ENCODE results near the gene SLC50A1. TPM values are rescaled to one million over a fixed set of nuclear protein-coding genes. Genes with fewer than 3 reads are reported as not detected.
A peak's percentile ranks its signal among the peaks of the same experiment; 100 is the strongest.

The SLC50A1 gene
- total RNA-seq, 2 donors from 2014 or later: 25.1 to 29.8 TPM

DNA sequence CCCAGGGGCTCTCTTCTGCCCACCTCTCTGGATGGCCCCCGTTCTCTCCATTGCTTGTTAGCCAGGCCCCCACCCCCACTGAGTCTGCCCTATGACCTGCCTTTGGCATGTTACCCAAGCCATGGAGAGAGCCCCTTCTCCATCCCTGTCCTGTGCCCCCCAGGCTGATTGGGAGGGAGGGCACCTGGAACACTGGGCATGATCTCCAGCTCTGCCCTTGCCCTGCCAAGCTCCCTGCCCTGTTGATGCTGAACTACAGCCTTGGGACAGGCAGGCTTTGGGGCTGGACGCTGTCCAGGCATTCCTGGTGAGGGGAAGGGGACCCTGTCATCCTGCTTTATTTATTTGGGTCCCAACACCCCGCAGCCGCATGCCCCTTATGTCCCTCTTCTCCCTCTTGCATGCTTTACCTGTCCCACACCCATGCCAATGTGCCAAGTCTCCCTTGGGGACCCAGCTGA lies 48.7 kb downstream of the SLC50A1 start:
- H3K36me3 ChIP-seq (ENCODE audit: control insufficient read depth, insufficient read depth, low read length): peaks cover 4% of the 10 kb centered on the region

DNA sequence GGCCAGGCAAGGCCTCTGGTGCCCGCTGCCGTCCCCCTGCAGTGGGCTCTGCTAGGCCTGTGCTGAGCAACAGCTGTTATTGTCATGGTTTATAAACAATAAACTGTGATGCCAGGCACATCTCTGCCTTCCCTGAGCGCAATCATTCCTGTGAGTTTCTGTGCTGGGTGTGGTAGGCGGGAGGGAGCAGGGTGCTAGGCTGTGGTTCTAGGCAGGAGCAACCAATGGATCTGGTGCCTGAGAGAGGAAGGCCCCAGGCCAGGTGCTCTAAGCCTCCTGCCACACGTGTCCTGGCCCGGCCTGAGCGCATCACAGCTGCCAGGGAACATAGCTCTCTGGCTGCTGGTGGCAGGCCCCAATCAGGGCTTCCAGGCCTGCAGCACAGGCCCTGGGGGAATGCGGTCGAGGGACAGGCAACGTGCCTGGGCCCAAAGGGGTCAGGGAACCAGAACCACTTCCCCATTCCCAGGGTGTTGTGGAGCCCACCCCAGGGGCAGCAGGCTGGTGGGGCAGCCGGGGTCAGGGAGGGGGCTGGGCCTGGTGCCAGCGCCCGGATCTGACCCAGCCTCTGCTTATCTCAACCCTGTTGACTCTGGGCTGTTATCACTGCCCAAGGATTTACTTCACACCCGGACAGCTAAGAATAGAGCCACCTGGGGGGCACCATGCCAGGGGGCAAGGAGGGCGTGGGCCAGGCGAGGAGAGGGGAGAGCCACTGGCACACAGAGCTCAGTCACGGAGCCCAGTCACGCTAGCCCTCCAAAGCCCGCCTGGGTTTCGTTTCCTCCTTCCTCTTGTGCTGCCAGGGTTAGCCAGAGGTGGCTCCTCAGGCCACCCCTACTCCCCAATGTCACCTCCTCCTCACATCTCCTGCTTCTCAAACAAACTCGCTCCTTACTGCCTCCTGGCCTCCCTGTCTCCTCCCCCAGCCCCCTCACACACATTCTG lies 49.5 kb downstream of the SLC50A1 start:
- Mint-ChIP-seq H3K27me3 (ENCODE audit: insufficient read depth) (peaks cover 10% of the 10 kb centered on the region), H3K36me3 (ENCODE audit: low read depth) (peaks cover 1% of the 10 kb centered on the region), H3K27ac (no peak overlapping the region), H3K4me1 (peaks cover 20% of the 10 kb centered on the region), H3K9me3 (no peaks in the 10 kb centered on the region), H3K4me3 (no peak overlapping the region)
- no peaks in the 10 kb centered on the region for H3K36me3 ChIP-seq (ENCODE audit: control insufficient read depth, insufficient read depth, low read length)
- no peaks in the 10 kb centered on the region for H3K27me3 ChIP-seq (ENCODE audit: control insufficient read depth, insufficient read depth, low read length, poor library complexity, severe bottlenecking)
- H3K9me3 ChIP-seq (ENCODE audit: control insufficient read depth, low read length): no peaks in the 10 kb centered on the region
- H3K4me1 ChIP-seq (ENCODE audit: control insufficient read depth, insufficient read depth, low read length): peaks cover 18% of the 10 kb centered on the region
- no peak overlapping the region for H3K4me3 ChIP-seq (ENCODE audit: low read length)
- no peak overlapping the region for H3K27ac ChIP-seq (ENCODE audit: low read depth, low read length)
- DNase-seq: peak; percentile 56
- WGBS, 2 experiments (ENCODE audit: insufficient coverage in 1 of 2, insufficient read length in 1 of 2): 83 to 88% methylated on average over 12 to 21 of the region's 21 CpGs
- H3K9ac ChIP-seq (ENCODE audit: extremely low read depth, low read length, poor library complexity, severe bottlenecking): no peak overlapping the region
- TF ChIP-seq, protein P1, sequence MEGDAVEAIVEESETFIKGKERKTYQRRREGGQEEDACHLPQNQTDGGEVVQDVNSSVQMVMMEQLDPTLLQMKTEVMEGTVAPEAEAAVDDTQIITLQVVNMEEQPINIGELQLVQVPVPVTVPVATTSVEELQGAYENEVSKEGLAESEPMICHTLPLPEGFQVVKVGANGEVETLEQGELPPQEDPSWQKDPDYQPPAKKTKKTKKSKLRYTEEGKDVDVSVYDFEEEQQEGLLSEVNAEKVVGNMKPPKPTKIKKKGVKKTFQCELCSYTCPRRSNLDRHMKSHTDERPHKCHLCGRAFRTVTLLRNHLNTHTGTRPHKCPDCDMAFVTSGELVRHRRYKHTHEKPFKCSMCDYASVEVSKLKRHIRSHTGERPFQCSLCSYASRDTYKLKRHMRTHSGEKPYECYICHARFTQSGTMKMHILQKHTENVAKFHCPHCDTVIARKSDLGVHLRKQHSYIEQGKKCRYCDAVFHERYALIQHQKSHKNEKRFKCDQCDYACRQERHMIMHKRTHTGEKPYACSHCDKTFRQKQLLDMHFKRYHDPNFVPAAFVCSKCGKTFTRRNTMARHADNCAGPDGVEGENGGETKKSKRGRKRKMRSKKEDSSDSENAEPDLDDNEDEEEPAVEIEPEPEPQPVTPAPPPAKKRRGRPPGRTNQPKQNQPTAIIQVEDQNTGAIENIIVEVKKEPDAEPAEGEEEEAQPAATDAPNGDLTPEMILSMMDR (conservative IDR thresholded peaks at IDR 0.05): peak; percentile 33

More for the DNA sequence above, 48.7 kb downstream of the SLC50A1 start:
- TF ChIP-seq, protein P1 (conservative IDR thresholded peaks at IDR 0.05): no peak
- no peak overlapping the region for H3K4me3 ChIP-seq (ENCODE audit: low read length)
- H3K4me3 Mint-ChIP-seq: no peak overlapping the region
- no peak overlapping the region for H3K9ac ChIP-seq (ENCODE audit: extremely low read depth, low read length, poor library complexity, severe bottlenecking)
- H3K27me3 Mint-ChIP-seq (ENCODE audit: insufficient read depth): peaks cover 10% of the 10 kb centered on the region
- peaks cover 20% of the 10 kb centered on the region for H3K4me1 Mint-ChIP-seq
- DNase-seq: no peak
- H3K27ac ChIP-seq (ENCODE audit: low read depth, low read length): no peak overlapping the region
- no peak overlapping the region for H3K27ac Mint-ChIP-seq
- no peaks in the 10 kb centered on the region for H3K9me3 Mint-ChIP-seq
- peaks cover 1% of the 10 kb centered on the region for H3K36me3 Mint-ChIP-seq (ENCODE audit: low read depth)
- no peaks in the 10 kb centered on the region for H3K9me3 ChIP-seq (ENCODE audit: control insufficient read depth, low read length)
- peaks cover 18% of the 10 kb centered on the region for H3K4me1 ChIP-seq (ENCODE audit: control insufficient read depth, insufficient read depth, low read length)
- WGBS, 2 experiments (ENCODE audit: insufficient coverage in 1 of 2, insufficient read length in 1 of 2): 93 to 94% methylated on average over 4 of the region's 4 CpGs
- H3K27me3 ChIP-seq (ENCODE audit: control insufficient read depth, insufficient read depth, low read length, poor library complexity, severe bottlenecking): no peaks in the 10 kb centered on the region

DNA sequence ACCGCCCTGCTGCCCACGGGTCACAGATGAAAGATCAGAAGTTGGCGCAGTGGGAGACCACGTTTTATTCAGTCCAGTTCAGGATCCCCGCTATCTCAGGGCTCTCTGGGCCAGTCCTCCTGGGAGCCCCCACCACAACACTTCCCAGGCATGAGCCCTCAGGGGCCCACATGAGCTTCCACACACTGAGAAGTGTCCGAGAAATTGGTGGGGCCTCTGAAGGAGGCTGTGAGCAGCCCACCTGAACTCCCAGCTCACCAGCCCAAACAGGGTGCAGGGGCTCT lies 50.1 kb downstream of the SLC50A1 start:
- Mint-ChIP-seq H3K9me3 (no peaks in the 10 kb centered on the region), H3K4me3 (no peak overlapping the region), H3K36me3 (ENCODE audit: low read depth) (peaks cover 1% of the 10 kb centered on the region), H3K27ac (no peak overlapping the region), H3K4me1 (peaks cover 20% of the 10 kb centered on the region), H3K27me3 (ENCODE audit: insufficient read depth) (peaks cover 10% of the 10 kb centered on the region)
- no peaks in the 10 kb centered on the region for H3K36me3 ChIP-seq (ENCODE audit: control insufficient read depth, insufficient read depth, low read length)
- no peak for DNase-seq
- H3K9me3 ChIP-seq (ENCODE audit: control insufficient read depth, low read length): no peaks in the 10 kb centered on the region
- TF ChIP-seq, protein P1 (conservative IDR thresholded peaks at IDR 0.05): no peak
- H3K9ac ChIP-seq (ENCODE audit: extremely low read depth, low read length, poor library complexity, severe bottlenecking): no peak overlapping the region
- peaks cover 18% of the 10 kb centered on the region for H3K4me1 ChIP-seq (ENCODE audit: control insufficient read depth, insufficient read depth, low read length)
- H3K27me3 ChIP-seq (ENCODE audit: control insufficient read depth, insufficient read depth, low read length, poor library complexity, severe bottlenecking): no peaks in the 10 kb centered on the region
- 76 to 85% methylated on average over 3 to 6 of the region's 6 CpGs for WGBS, 2 experiments (ENCODE audit: insufficient coverage in 1 of 2, insufficient read length in 1 of 2)
- H3K4me3 ChIP-seq (ENCODE audit: low read length): no peak overlapping the region
- no peak overlapping the region for H3K27ac ChIP-seq (ENCODE audit: low read depth, low read length)
